BJ (cell line): ENCODE data around the gene PPM1J. TPM values are rescaled to one million over a fixed set of nuclear protein-coding genes. Genes with fewer than 3 reads are reported as not detected.

Experiments
- CTCF ChIA-PET: fragments of 350-600 bp; formaldehyde crosslinking; extraction: SDS; loops from one replicate; lab custom pipeline; 2021; ENCODE audit warnings: antibody characterized with exemption, inconsistent platforms; lab: Yijun Ruan, JAX
- POLR2A ChIA-PET: fragments of 300-600 bp; sonication (Branson Sonifier 250); formaldehyde crosslinking; extraction: SDS; loops from one replicate; lab custom pipeline; 2021; ENCODE audit warnings: antibody characterized with exemption; lab: Charles Lee
- DNase-seq: peaks from one replicate; pipeline ENCODE4 v3.0.0-alpha.2; 2011; ENCODE audit warnings: low read depth
- H3K27me3 ChIP-seq: 2 replicates; pipeline ENCODE4 v1.6.0; 2011; ENCODE audit warnings: low read length; ENCODE audit not compliant: control insufficient read depth, insufficient read depth
- H3K36me3 ChIP-seq: 2 replicates; pipeline ENCODE4 v1.5.1; 2011; ENCODE audit warnings: low read length; ENCODE audit not compliant: control insufficient read depth, insufficient read depth
- H3K4me3 ChIP-seq: 2 replicates; pipeline ENCODE4 v1.5.1; 2011; ENCODE audit warnings: low read depth, mild to moderate bottlenecking, control low read depth, low read length
- polyA plus RNA-seq: library from polyadenylated mRNA; depleted of rRNA; stranded (reverse); fragments of >200 nt; gene quantifications from 2 replicates; pipeline ENCODE4 v1.2.3, GENCODE V29; 2011
- TF ChIP-seq, protein P1 (sequence below): IDR thresholded peaks from 2 replicates; pipeline ENCODE4 v1.5.1; 2011; ENCODE audit warnings: low read depth, mild to moderate bottlenecking, control low read depth, inconsistent platforms, low read length, moderate library complexity; ENCODE audit not compliant: insufficient read depth

Gene PPM1J
- polyA plus RNA-seq, 1 experiment, result 1.4 TPM

DNA sequence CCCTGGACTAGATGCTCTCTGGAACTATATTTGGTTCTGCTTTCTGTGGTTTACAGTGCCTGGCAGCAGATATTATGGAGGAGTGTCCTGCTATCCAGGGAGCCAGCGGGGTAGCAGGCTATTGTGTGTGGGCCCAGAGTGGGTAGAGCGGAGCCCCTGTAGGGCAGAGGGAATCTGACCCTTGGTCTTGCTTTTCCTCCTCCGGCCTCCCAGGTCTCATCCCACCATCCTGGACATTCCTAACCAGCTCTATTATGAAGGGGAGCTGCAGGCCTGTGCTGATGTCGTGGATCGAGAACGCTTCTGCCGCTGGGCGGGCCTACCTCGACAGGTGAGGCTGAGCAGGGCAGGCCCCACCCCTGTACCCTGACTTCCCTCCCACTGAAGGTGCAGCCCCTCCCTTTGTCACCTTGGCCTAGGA, 17.3 kb downstream of the PPM1J start:
- DNase-seq, result no peak
- TF ChIP-seq, protein P1, sequence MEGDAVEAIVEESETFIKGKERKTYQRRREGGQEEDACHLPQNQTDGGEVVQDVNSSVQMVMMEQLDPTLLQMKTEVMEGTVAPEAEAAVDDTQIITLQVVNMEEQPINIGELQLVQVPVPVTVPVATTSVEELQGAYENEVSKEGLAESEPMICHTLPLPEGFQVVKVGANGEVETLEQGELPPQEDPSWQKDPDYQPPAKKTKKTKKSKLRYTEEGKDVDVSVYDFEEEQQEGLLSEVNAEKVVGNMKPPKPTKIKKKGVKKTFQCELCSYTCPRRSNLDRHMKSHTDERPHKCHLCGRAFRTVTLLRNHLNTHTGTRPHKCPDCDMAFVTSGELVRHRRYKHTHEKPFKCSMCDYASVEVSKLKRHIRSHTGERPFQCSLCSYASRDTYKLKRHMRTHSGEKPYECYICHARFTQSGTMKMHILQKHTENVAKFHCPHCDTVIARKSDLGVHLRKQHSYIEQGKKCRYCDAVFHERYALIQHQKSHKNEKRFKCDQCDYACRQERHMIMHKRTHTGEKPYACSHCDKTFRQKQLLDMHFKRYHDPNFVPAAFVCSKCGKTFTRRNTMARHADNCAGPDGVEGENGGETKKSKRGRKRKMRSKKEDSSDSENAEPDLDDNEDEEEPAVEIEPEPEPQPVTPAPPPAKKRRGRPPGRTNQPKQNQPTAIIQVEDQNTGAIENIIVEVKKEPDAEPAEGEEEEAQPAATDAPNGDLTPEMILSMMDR, result no peak
- CTCF ChIA-PET, result interaction anchor here (1.2 to 1.5 kb wide), 3 partner anchors 9 to 239 kb away, joined by 3 to 6 read pairs (median 5); partner anchors contain the start of gene MOV10
- Histone ChIP-seq H3K27me3 (no peaks in the 10 kb centered on the region), H3K4me3 (no peak overlapping the region), H3K36me3 (peaks cover 39% of the 10 kb centered on the region)
- POLR2A ChIA-PET, result no interaction called here

DNA sequence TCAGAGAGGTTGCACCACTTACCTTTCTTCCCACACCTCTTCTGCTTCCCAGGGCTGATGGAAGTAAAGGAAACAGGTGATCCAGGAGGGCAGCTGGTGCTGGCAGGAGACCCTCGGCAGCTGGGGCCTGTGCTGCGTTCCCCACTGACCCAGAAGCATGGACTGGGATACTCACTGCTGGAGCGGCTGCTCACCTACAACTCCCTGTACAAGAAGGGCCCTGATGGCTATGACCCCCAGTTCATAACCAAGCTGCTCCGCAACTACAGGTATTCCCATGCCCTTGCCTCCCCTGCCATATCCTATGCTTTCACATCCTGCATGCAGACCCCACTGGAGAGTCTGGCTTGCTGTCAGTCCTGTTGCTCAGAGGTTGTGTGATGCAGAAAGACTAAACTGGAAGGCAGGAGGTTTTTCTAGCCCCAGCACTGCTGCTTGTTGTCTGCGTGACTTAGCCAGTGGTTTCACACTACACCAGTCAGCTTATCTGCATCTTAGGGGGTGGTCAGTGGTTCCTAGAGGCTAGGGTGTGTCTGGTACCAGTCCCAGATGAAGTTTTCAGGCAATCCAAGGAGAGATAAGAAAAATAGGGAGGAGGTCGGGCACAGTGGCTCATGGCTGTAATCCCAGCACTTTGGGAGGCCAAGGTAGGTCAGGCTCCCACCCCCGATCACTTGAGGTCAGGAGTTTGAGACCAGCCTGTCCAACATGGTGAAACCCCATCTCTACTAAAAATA, 18.4 kb downstream of the PPM1J start:
- CTCF ChIA-PET, result no interaction called here

DNA sequence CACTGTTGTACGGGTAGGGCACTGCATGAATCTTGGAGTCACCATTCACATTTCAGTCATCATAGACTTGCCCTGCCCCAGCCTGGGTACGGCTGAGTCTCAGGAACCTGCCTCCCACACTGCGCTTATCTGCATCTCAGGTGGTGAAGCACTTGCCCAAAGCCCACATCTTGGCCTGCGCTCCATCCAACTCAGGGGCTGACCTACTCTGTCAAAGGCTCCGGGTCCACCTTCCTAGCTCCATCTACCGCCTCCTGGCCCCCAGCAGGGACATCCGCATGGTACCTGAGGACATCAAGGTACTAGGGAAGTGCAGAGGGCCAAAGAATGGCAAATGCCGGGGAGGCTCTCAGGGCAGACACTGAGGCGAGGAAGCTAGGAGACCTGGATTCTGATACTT, 19.9 kb downstream of the PPM1J start:
- CTCF ChIA-PET, result no interaction called here
- TF ChIP-seq, protein P1, result no peak
- no peak for DNase-seq
- Histone ChIP-seq H3K36me3 (peaks cover 38% of the 10 kb centered on the region), H3K27me3 (no peaks in the 10 kb centered on the region), H3K4me3 (no peak overlapping the region)
- POLR2A ChIA-PET, result no interaction called here

More for the DNA sequence above, 18.4 kb downstream of the PPM1J start:
- Histone ChIP-seq H3K27me3 (no peaks in the 10 kb centered on the region), H3K36me3 (peaks cover 41% of the 10 kb centered on the region), H3K4me3 (no peak overlapping the region)
- POLR2A ChIA-PET, result interaction anchor here (0.6 kb wide), 1 partner anchor 216 kb away, joined by 10 read pairs; no protein-coding TSS in a partner anchor
- TF ChIP-seq, protein P1, result no peak
- DNase-seq, result no peak

DNA sequence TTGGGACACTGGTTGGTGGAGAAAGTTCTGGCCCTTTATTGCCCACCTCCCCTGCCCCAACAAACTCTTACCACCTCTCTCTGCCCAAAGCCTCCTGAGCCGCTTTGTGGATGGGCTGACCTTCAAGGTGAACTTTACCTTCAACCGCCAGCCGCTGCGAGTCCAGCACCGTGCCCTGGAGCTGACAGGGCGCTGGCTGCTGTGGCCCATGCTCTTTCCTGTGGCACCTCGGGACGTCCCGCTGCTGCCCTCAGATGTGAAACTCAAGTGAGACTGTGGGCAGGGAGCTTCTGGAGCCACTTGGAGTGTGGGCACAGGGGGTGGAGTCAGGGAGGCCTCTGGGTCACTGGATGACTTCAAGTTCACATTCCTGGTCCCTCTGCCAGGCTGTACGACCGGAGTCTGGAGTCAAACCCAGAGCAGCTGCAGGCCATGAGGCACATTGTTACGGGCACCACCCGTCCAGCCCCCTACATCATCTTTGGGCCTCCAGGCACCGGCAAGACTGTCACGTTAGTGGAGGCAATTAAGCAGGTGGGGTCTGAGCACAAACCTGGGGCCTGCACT, 20.7 kb downstream of the PPM1J start:
- Histone ChIP-seq H3K36me3 (peaks cover 41% of the 10 kb centered on the region), H3K4me3 (no peak overlapping the region), H3K27me3 (no peaks in the 10 kb centered on the region)
- no peak for DNase-seq
- ChIA-PET POLR2A (no interaction called here), CTCF (no interaction called here)
- TF ChIP-seq, protein P1, result no peak

DNA sequence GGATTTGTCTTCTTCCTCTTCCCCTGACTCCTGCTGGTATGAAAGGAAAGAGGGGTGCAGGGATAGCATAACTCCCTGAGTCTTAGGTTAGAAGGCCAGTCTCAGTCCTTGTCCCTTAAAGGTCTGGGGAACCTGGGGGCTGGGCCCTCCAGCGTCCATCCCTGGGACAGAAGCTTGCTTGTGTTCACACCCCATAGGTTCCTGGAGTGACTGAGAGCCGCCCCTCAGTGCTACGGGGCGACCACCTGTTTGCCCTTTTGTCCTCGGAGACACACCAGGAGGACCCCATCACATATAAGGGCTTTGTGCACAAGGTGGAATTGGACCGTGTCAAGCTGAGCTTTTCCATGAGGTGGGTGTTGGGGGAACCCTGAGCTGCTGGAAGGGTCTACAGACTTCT, 21.3 kb downstream of the PPM1J start:
- TF ChIP-seq, protein P1, result no peak
- no peak for DNase-seq
- Histone ChIP-seq H3K27me3 (no peaks in the 10 kb centered on the region), H3K4me3 (no peak overlapping the region), H3K36me3 (peaks cover 40% of the 10 kb centered on the region)
- ChIA-PET POLR2A (no interaction called here), CTCF (interaction anchor here (1.0 to 2.1 kb wide), 2 partner anchors 19 to 25 kb away, joined by 3 to 4 read pairs; partner anchors contain the start of gene MOV10)
